ENCODE results near the gene CFAP107. TPM values are rescaled to one million over a fixed set of nuclear protein-coding genes. Genes with fewer than 3 reads are reported as not detected.
"Not testable (repeated sequence)": the region's sequence is repeated elsewhere in the genome, so short reads cannot be mapped to it uniquely, and the experiment has no call there.

Gene CFAP107
- total and polyA plus RNA-seq, 12 donors, result not detected

DNA sequence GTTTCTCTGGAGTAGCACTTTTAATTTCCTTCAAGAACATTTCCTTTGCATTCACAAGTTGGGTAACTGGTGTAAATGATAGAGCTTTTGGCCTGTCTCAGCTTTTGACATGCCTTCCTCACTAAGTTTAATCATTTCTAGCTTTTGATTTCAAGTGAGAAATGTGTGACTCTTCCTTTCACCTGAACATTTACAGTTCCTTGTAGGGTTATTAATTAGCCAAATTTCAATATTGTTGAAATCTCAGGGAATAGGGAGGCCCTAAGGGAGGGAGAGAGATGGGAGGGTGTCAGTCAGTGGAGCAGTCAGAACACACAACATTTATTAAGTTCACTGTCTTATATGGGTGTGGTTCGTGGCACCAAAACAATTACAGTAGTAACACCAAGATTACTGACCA is 15.8 kb upstream of the CFAP107 start:
- Histone ChIP-seq H3K9me3 (peaks cover 0 to 49% (median 20%) of the 10 kb centered on the region in 11 donors), H3K4me1 (no peaks in the 10 kb centered on the region), H3K27me3 (peaks cover 0 to 13% (median 11%) of the 10 kb centered on the region in 7 donors), H3K4me3 (no peak overlapping the region), H3K36me3 (no peaks in the 10 kb centered on the region), H3K27ac (no peak overlapping the region)
- no peak for DNase-seq
- no peak for TF ChIP-seq CTCF (IDR thresholded peaks at IDR 0.05)
- no peak for ATAC-seq
- WGBS, 2 donors, result 82 to 93% methylated on average over 1 of the region's 1 CpG
- intact Hi-C loops (cut with DNase I), result no loop called here

- H3K27ac ChIP-seq; DNase-seq; intact Hi-C loops (cut with DNase I); ATAC-seq; H3K4me3 ChIP-seq; H3K36me3 ChIP-seq; H3K4me1 ChIP-seq: not testable (repeated sequence)
- peaks cover 0 to 22% (median 8%) of the 10 kb centered on the region in 7 donors for H3K27me3 ChIP-seq
- H3K9me3 ChIP-seq, result peaks cover 0 to 53% (median 20%) of the 10 kb centered on the region in 11 donors
- WGBS, 2 donors, result 70 to 72% methylated on average over 2 of the region's 2 CpGs
These were observed 14.9 kb upstream of the CFAP107 start for GRCh38 chr1:12731084-12731483.

DNA sequence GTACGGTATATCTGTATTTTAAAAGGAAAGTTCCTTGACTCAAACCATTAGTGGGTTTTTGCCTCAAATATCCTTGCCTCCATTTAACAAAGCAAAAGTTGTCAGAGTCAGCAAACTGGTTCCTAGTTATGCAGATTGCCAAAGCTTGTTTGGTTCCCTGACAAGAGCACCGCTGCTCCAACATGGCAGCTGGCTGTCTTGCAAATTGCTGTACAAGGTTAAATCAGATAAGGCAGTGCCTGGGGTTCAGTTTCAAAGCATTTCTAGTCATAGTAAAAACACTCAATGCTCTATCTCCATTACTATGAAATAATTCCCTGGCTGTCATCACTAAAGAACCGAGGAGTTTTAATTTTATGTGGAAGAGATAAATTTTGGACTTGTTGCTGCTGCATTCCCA is 11.3 kb upstream of the CFAP107 start:
- H3K4me1 ChIP-seq, result no peaks in the 10 kb centered on the region
- WGBS, 2 donors, result 68 to 74% methylated on average over 3 of the region's 3 CpGs
- no peaks in the 10 kb centered on the region for H3K36me3 ChIP-seq
- TF ChIP-seq CTCF (IDR thresholded peaks at IDR 0.05), result no peak
- peaks cover 0 to 48% (median 21%) of the 10 kb centered on the region in 11 donors for H3K9me3 ChIP-seq
- intact Hi-C loops (cut with DNase I), result loop anchor here in 1 of 10 donors (5.0 kb wide), 1 partner anchor 1257 kb away; the partner anchor contains the start of gene DISP3
- H3K27ac ChIP-seq, result no peak overlapping the region
- ATAC-seq (no peak), DNase-seq (no peak)
- peaks cover 0 to 34% (median 8%) of the 10 kb centered on the region in 7 donors for H3K27me3 ChIP-seq
- no peak overlapping the region for H3K4me3 ChIP-seq

DNA sequence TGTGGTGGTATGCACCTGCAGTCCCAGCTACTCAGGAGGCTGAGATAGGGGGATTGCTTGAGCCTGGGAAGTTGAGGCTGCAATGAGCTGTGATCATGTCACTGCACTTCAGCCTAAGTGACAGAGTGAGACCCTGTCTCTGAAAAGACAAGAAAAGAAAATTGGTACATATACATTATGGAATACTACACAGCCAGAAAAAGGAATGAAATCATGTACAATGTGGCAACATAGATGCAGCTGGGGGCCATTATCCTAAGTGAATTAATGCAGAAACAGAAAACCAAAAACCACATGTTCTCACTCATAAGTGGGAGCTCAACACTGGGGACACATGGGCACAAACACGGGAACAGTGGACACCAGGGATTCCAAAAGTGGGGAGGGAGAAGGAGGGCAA is 7.1 kb upstream of the CFAP107 start:
- H3K4me3 ChIP-seq, result no peak overlapping the region
- no peaks in the 10 kb centered on the region for H3K4me1 ChIP-seq
- WGBS, 2 donors, result 89 to 95% methylated on average over 1 of the region's 1 CpG
- no peak overlapping the region for H3K27ac ChIP-seq
- H3K9me3 ChIP-seq, result peaks cover 0 to 21% (median 0%) of the 10 kb centered on the region in 11 donors
- no peak for ATAC-seq
- H3K36me3 ChIP-seq, result no peaks in the 10 kb centered on the region
- peaks cover 0 to 38% (median 10%) of the 10 kb centered on the region in 7 donors for H3K27me3 ChIP-seq
- intact Hi-C loops (cut with DNase I), result loop anchor here in 1 of 10 donors (5.0 kb wide), 1 partner anchor 1262 kb away; the partner anchor contains the start of gene DISP3
- TF ChIP-seq CTCF (IDR thresholded peaks at IDR 0.05), result no peak
- no peak for DNase-seq

- no peak for TF ChIP-seq CTCF (IDR thresholded peaks at IDR 0.05)
- no peaks in the 10 kb centered on the region for H3K36me3 ChIP-seq
- H3K4me3 ChIP-seq, result no peak overlapping the region
- ATAC-seq (no peak), DNase-seq (no peak)
- no peak overlapping the region for H3K27ac ChIP-seq
- H3K4me1 ChIP-seq, result no peaks in the 10 kb centered on the region
- intact Hi-C loops (cut with DNase I), result loop anchor here in 1 of 10 donors (5.0 kb wide), 1 partner anchor 1262 kb away; the partner anchor contains the start of gene DISP3
- WGBS, 2 donors, result 74 to 80% methylated on average over 5 of the region's 5 CpGs
- peaks cover 0 to 21% (median 0%) of the 10 kb centered on the region in 11 donors for H3K9me3 ChIP-seq
- peaks cover 0 to 37% (median 12%) of the 10 kb centered on the region in 7 donors for H3K27me3 ChIP-seq
These were observed 6.4 kb upstream of the CFAP107 start for GRCh38 chr1:12739613-12740012.
